ENCODE data around the gene RBMS3. TPM values are rescaled to one million over a fixed set of nuclear protein-coding genes. Genes with fewer than 3 reads are reported as not detected.

Gene RBMS3
- total and polyA plus RNA-seq, 3 donors from 2014 or later: 5.6 to 36.2 (median 19.7) TPM

GRCh38 chr3:29271475-29271874 lies 9.4 kb upstream of the RBMS3 start:
- H3K9me3 ChIP-seq: no peaks in the 10 kb centered on the region
- no peaks in the 10 kb centered on the region for H3K27me3 ChIP-seq
- WGBS, 2 donors: 86 to 94% methylated on average over 3 of the region's 3 CpGs
- DNase-seq: no peak
- H3K4me3 ChIP-seq: no peak overlapping the region
- no peak overlapping the region for H3K27ac ChIP-seq
- no peaks in the 10 kb centered on the region for H3K36me3 ChIP-seq (ENCODE audit: low read depth, missing control alignments)
- intact Hi-C loops (cut with DNase I; ENCODE audit: low total_unique reads): no loop called here
- TF ChIP-seq, protein P1, sequence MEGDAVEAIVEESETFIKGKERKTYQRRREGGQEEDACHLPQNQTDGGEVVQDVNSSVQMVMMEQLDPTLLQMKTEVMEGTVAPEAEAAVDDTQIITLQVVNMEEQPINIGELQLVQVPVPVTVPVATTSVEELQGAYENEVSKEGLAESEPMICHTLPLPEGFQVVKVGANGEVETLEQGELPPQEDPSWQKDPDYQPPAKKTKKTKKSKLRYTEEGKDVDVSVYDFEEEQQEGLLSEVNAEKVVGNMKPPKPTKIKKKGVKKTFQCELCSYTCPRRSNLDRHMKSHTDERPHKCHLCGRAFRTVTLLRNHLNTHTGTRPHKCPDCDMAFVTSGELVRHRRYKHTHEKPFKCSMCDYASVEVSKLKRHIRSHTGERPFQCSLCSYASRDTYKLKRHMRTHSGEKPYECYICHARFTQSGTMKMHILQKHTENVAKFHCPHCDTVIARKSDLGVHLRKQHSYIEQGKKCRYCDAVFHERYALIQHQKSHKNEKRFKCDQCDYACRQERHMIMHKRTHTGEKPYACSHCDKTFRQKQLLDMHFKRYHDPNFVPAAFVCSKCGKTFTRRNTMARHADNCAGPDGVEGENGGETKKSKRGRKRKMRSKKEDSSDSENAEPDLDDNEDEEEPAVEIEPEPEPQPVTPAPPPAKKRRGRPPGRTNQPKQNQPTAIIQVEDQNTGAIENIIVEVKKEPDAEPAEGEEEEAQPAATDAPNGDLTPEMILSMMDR (IDR thresholded peaks at IDR 0.05): no peak
- no peak for TF ChIP-seq POLR2A (IDR thresholded peaks at IDR 0.05)
- no peaks in the 10 kb centered on the region for H3K4me1 ChIP-seq

DNA sequence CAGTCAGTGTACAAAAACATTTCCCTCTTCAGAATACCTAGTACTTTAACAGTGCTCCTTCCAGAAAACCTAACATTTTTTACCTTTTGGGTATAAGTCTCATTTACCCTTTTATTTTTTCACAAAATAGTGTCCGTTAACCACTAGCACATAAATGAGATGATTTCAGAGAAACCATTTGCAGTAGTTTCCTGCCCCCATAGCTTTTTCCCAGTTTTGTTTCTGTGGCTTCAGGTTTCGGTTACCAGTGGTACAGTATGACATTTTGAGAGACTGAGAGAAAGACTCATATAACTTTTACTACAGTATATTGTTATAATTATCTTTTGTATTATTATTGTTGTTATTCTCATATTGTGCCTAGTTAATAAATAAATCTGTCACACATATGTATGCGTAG lies 6.2 kb upstream of the RBMS3 start:
- Histone ChIP-seq H3K36me3 (ENCODE audit: low read depth, missing control alignments) (no peaks in the 10 kb centered on the region), H3K4me3 (no peak overlapping the region), H3K9me3 (no peaks in the 10 kb centered on the region), H3K27me3 (no peaks in the 10 kb centered on the region), H3K27ac (no peak overlapping the region), H3K4me1 (peaks cover under 1% of the 10 kb centered on the region)
- TF ChIP-seq POLR2A (IDR thresholded peaks at IDR 0.05): no peak
- TF ChIP-seq, protein P1 (IDR thresholded peaks at IDR 0.05): no peak
- 94 to 98% methylated on average over 3 of the region's 3 CpGs for WGBS, 2 donors
- DNase-seq: no peak
- intact Hi-C loops (cut with DNase I; ENCODE audit: low total_unique reads): no loop called here

DNA sequence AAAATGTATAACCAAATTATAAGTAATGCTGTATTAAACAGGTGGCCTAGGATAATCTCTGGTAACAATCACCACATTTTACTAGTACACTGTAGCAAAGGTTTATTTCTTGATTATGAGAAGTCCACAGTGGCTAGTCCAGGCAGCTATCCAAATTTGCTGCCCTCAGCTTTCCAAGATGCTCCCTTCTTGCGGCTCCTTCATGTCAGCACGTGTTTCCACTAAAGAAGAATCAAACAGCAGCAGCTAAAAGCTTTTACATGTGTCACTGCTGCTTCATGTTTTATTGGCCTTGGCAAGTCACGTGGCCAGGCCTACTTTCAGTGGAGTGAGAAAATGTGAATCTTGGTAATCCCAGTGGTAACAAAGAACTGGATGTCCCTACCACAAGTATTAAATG lies 5.6 kb upstream of the RBMS3 start:
- no peaks in the 10 kb centered on the region for H3K36me3 ChIP-seq (ENCODE audit: low read depth, missing control alignments)
- TF ChIP-seq POLR2A (IDR thresholded peaks at IDR 0.05): no peak
- TF ChIP-seq, protein P1 (IDR thresholded peaks at IDR 0.05): no peak
- peaks cover 3% of the 10 kb centered on the region for H3K4me1 ChIP-seq
- peak; percentile 58 for DNase-seq
- H3K27ac ChIP-seq: no peak overlapping the region
- H3K27me3 ChIP-seq: no peaks in the 10 kb centered on the region
- no peak overlapping the region for H3K4me3 ChIP-seq
- H3K9me3 ChIP-seq: no peaks in the 10 kb centered on the region
- intact Hi-C loops (cut with DNase I; ENCODE audit: low total_unique reads): no loop called here
- WGBS, 2 donors: 44 to 66% methylated on average over 3 of the region's 3 CpGs

DNA sequence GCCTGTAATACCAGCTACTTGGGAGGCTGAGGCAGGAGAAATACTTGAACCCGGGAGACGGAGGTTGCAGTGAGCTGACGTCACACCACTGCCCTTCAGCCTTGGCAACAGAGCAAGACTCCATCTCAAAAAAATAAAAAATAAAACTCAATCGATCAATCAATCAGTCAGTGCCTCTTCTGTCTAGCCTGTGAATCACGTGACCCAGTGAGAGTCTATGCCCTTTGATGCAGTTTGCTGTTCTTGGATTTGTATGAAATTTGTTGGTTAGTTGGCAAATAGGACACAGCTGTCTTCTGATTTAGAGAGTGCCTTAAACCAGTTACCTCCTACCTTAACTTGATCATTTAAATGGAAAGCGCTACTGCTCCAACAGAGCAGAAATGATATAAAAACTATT lies 3.6 kb upstream of the RBMS3 start:
- no peak for DNase-seq
- Histone ChIP-seq H3K27me3 (no peaks in the 10 kb centered on the region), H3K4me3 (no peak overlapping the region), H3K4me1 (peaks cover 3% of the 10 kb centered on the region), H3K9me3 (no peaks in the 10 kb centered on the region), H3K36me3 (ENCODE audit: low read depth, missing control alignments) (no peaks in the 10 kb centered on the region), H3K27ac (no peak overlapping the region)
- TF ChIP-seq POLR2A (IDR thresholded peaks at IDR 0.05): no peak
- TF ChIP-seq, protein P1 (IDR thresholded peaks at IDR 0.05): no peak
- intact Hi-C loops (cut with DNase I; ENCODE audit: low total_unique reads): no loop called here
- WGBS, 2 donors: 93 to 94% methylated on average over 6 of the region's 6 CpGs

GRCh38 chr3:29279286-29279685 lies 1.6 kb upstream of the RBMS3 start:
- TF ChIP-seq POLR2A (IDR thresholded peaks at IDR 0.05): no peak
- TF ChIP-seq, protein P1 (IDR thresholded peaks at IDR 0.05): no peak
- 82 to 83% methylated on average over 4 of the region's 4 CpGs for WGBS, 2 donors
- Histone ChIP-seq H3K9me3 (no peaks in the 10 kb centered on the region), H3K27ac (no peak overlapping the region), H3K4me3 (no peak overlapping the region), H3K27me3 (no peaks in the 10 kb centered on the region), H3K4me1 (peaks cover 3% of the 10 kb centered on the region), H3K36me3 (ENCODE audit: low read depth, missing control alignments) (no peaks in the 10 kb centered on the region)
- DNase-seq: no peak
- intact Hi-C loops (cut with DNase I; ENCODE audit: low total_unique reads): no loop called here
